GDM1 (cell line): ENCODE results near the gene ANKS1B.

Source experiments
- DNase-seq: peaks from one replicate; lab custom pipeline; 2025; lab: John Stamatoyannopoulos, UW

ANKS1B gene

DNA sequence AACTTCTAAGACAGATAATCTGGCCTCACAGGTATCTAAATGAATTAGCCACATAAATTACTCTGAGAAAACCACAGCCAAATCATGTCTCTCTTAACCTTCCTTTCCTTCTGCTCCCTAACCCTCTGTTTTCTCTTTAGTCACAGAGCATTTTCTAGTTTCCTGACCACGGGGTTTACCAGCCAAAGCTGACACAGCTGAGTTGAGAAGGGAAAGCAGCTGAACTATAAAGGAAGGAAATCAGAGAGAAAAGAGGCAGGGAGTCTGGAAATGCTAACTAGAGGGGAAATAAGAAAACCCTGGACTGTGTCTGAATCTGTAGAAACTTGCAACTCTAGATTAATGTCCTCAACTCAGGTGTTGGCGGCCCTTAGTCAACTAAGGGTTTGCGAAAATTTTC, 24.4 kb downstream of the ANKS1B start:
- DNase-seq = no peak

DNA sequence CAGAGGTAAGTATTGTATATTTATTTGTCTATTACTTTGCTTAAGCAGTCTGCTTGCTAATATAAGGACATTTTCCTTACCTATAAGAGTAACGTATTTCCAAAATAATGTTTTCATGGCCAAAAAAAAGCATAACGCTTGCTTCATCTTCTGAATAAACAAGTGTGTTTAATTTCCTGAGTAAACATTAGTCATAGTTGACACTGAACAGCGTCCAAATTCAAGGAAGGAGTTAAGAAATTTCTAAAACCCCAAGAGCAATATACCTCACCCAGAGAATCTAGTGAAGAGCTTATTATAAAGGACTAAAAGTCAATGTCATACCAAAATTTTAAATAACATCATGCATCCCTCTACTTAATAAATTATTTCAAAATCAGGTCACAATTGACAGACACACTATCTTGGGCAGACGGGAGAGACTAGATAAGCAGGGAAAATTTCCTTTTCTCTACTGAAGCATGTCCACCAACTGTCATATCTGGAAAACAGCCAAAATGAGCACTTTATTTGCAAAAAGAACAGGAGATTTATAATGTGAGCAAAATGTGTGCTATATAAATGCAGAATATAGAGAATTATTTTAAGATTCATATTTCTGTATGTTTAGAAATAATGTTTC, 25.1 kb downstream of the ANKS1B start:
- no peak for DNase-seq

DNA sequence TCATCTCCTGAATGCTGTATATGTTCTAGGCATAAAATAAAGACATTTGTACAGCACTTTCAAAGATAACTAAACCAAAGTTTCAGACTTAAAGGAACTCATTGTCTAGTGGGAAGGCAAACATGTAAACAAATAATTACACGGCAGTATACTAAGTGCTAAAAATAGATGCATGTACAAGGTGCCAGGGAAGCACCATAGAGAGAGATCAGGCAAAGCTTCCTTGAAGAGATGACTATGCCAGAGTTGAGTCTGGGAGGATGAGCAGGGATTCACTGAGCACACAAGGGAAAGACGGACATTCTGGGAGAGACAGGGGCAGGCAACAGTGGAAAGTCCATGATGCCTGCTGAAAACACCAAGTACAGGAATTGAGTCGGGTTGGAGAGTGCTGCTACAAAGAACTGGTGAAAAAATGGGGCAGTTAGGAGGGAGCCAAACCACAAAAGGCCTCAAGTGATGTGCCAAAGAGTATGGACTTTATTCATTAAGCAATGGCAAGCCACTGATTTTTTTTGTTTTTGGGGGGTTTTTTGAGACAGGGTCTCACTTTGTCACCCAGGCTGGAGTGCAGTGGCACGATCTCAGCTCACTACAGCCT, 26.8 kb downstream of the ANKS1B start:
- no peak for DNase-seq

DNA sequence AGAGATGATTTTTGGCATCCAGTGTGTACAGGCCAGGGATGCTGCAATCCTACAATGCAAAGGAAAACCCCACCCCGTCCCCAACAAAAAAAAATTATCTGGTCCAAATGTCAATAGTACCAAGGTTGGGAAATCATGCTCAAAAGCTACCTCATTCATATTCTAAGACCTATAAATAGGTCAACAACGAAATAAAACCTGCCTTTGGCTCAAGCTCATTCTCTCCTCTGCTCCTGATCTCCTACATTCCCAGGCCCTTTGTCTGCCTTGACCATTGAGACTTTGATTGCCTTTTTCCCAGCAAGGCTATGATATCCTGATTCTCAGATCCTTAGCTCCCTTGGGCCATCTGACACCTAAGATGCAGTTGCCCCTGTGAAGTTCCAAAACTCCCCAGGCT, 30.0 kb downstream of the ANKS1B start:
- no peak for DNase-seq

DNA sequence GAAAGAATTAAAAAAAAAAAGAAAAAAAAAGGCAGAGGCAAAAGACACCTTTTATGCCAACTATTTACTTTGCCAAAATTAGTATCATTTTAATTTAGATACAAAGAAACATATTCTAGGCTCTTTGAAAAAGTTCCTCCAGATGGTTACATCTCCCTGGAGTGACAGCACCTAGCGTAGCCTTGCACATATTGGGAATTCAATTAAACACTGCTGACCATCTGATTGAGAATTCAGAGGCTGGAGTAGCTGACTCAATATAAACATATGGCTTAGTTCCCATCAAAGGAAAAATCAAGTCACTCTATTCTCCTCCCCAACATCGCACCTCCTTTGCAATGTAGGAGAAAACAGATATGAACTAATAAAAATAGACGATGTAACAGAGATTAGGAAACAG, 36.4 kb downstream of the ANKS1B start:
- no peak for DNase-seq

DNA sequence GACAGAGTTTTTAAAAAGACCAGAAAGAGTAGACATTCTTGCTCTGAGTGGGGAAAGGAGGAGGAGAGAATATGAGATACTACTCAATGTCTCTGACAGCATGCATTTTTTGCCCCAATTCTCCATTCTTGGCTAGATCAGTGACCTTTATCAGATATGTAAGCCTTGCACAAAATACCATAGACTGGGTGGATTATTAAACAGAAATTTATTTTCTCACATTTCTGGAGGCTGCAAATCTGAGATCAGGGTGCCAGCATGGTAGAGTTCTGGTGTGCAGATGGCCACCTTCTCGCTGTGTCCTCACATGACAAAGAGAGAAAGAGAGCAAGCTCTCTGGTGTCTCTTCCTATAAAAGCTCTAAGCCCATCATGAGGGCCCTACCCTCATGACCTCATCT, 38.6 kb downstream of the ANKS1B start:
- DNase-seq = no peak

DNA sequence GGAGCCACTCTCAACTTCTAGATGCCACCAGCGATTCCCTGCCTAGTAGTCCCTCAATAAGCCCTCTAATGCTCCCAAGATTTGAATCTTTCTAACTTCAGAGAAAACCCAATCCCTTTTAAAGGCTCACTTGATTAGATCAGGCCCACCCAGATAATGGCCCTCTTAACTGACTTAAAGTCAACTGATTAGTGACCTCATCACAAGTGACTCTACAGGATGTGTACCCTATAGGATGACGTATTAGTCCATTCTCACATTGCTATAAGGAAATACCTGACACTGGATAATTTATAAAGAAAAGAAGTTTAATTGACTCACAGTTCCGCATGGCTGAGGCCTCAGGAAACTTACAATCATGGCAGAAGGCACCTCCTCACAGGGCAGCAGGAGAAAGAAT, 49.1 kb downstream of the ANKS1B start:
- no peak for DNase-seq

DNA sequence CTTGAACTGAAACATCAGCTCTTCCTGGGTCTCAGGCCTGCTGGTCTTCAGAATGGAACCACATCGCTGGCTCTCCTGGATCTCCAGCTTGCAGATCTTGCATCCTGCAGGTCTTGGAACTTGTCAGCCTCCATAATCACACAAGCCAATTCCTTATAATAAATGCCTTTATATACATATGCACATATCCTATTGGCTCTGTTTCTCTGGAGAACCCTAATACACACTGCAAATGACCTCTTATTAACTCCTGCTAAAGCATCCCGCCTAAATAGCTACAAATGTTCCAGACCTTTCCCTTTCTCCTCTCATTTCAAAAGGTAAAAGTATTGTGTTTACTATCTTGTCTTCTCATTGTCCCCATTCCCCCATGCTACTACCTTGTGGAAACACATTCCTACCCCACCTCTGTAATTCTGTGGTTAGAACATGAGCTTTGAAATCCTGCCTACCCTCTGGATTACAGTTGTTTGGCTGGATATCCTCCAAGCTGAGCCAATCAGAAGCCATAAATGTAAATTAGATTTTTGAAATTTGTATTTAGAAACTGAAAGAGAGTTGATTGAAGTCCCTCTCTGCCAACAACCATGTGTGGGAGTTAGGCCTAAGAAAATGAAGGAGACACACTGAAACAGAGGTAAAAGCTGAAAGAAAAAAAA, 58.1 kb downstream of the ANKS1B start:
- no peak for DNase-seq

DNA sequence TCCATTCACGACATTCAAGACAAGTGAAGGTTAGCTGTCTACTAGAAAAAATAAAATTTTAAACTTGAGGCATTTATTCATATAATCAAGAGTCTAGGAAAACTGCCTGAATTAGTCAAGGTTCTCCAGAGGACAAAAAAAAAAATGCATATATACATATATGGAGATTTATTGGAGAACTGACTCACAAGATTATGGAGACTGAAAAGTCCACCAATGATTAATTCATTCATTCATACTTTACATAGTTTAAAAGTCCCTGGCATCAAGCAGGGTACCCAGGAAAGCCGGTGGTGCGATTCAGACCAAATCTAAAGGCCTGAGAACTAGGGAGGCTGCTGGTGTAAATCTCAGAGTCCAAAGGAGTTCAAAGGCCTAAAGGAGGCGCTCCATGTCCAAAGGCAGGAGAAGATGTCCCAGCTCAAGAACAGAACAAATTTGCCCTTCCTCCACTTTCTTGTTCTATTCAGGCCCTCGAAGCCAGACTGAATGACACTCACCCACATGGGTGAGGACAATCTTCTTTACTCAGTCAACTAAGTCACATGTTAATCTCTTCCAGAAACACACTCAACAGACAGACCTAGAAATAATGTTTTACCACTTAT, 64.3 kb downstream of the ANKS1B start:
- DNase-seq = no peak

DNA sequence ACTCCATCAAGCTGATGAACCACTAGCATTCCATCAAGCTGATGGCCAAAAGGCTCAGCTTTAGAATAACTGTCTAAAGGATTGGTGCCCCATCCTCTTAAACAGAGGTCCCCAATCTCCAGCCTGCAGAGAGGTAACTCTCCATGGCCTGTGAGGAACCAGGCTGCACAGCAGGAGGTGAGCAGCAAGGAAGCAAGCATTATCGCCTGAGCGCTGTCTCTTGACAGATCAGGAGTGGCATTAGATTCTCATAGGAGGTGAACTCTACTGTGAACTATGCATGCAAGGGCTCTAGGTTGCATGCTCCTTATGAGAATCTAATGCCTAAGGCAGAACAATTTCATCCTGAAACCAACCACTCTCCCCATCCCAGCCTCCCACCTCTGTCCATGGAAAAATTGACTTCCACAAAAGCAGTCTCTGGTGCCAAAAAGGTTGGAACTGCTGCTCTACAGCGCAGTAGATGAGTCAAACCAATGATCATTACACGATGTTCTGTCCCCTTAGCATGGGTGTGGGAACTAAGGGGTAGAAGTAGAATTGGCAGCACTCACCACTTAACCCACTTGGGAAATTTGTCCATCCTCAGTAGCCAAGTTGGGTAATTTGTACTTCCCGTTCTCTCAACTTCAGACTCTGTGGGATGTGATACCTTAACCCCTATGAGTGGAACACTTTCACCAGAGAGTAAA, 66.9 kb downstream of the ANKS1B start:
- no peak for DNase-seq

DNA sequence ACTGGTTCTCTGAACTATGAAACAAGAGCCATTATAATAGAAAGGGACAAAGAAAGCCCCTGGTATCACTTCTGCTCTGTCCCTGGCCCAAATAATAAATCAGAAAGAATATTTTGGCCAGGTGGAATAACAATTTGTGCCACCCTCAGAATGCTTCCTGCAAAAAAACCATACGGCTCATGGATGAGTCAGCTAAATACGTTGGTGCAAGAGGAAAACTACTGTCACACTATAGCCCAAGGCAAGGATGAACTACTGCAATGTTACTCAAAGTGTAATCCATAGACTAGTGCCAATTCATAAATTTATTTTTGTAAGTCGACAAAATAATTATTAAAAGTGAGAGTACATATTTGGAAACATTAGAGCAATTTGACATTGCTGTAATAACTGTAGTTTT, 68.2 kb downstream of the ANKS1B start:
- no peak for DNase-seq

DNA sequence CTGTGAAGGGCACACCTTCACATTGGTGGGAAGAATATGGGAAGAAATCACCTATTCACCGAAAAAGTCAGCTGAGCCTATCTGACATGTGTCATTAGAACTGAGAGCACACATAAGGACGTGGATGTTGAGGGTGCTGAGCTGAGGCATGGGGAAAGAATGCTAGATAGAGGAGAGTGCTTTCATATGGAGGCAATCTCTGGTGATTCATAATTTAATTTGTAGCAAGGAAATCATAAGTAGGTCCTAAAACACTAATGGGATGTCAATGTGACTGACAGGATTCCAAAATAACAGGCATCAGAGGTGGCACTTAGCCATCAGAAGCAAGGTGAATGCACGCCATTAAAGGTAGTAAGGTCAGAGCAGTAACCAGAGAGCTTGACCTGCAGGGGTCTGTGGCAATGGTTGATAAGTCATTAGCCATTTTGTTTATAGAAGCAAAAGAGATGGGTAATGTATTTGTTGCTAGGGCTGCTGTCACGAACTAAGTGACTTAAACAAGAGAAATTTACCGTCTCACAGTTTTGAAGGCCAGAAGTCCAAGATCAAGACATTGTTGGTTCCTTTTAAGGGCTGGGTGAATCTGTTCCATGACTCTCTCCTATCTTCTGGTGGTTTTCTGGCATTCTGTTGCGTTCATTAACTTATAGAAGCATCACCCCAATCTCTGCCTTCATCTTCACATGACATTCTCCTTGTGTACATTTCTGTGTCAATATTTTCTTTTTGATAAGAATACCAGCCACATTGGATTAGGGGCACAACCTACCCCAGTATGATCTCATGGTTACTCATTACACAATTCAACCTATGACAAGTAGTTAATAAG, 69.3 kb downstream of the ANKS1B start:
- no peak for DNase-seq

DNA sequence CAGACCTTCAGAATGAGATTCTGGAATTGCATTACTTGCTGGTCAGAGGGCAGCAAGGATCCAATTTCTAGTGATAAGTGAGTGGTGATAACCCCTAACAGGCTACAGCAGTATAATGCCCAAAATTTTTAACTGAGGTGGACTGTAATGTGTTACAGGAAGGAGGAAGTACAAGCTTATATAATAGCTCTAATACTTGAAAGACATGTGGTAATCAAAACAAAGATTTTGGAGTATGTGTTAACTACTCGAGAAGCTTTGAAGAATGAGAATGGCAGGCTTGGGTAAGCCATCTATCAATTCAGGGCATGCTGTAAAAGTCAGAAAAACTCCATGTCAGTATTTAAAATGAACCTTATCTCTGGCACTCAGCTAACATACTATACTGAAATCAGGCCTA, 70.5 kb downstream of the ANKS1B start:
- DNase-seq = no peak

DNA sequence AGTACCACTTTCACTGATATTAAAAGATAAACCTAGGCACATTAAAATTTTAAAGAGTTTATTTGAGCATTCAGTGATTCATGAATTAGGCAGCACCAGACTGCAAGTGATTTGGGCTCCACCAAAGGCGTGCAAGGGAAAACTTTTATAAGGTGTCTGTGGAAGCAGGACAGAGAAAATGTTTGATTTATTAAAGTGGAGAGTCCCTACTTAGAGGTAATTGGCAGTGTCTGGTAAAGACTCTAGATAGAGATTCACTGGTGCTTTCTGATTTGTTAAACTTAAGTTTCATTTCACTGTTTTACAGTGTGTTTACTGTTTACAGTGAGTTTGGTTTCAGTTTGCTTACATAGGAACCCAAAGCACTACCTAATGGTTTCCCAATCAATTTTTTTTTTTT, 72.8 kb downstream of the ANKS1B start:
- DNase-seq = no peak

DNA sequence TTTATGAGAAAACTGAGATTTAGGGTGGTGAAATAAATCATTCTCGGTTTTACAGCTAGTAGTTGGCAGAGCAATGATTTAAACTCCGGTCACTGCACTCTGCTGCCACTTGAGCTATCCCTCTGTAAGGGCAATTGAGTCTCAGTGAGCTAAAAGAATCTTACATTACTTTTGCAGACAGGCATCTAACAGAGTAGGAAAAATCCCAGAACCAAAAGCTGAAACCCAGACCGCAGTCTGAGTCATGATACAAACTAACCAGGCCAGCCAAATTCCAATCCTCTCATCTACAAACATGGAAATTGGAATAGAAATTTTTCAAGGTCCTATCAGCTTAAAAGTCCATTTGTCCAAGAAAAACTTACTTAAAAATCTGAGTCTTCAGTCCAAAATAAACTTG, 73.7 kb downstream of the ANKS1B start:
- no peak for DNase-seq

DNA sequence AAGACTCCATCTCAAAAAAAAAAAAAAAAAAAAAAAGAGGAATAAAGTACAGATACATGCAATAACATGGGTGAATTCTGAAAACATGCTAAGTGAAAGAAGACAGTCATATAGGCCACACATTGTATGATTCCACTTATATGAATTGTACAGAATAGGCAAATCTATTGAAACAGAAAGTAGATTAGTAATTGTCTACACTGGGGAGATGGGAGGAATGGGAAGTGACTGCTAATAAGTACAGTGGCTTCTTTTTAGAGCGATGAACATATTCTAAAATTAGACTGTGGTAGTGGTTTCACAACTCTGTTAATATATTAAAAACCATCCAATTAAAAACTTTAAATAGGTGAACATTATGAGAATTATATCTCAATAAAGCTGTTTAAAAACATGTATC, 74.4 kb downstream of the ANKS1B start:
- no peak for DNase-seq

DNA sequence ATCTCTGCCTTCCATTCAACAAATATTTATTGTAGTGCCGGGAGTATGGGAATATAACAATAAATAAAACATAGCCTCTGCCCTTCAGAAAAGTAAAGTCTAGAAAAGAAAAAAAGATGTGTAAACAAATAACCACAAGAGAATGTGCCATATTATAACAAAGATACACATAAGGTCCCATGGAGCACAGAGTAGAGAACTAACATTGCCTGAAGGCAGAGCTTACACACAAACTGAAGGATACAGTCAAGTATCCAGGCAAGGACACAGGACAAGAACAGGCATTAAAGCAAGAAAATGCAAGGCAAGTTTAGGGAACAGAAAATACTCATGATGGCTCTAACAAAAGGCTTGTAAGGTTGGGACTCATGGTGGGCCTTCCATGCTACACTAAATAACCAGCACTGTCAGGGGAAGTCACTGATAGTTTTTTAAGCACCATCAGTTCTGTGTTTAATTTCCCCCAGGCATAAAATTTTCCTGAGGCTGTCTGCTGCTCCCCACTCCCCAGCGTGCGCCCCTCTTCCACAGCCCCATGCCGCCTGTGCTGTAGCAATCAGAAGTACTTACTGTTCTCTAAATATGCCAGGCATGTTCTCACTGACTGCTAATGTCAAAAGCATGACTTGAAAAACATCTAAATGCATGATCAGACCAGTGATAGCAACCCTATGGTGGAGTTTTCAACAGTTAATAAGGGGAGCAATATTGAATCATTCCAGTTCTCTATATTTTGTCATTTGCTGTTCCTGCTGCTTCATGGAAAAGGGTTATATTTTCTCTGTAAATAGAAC, 77.8 kb downstream of the ANKS1B start:
- DNase-seq = no peak

DNA sequence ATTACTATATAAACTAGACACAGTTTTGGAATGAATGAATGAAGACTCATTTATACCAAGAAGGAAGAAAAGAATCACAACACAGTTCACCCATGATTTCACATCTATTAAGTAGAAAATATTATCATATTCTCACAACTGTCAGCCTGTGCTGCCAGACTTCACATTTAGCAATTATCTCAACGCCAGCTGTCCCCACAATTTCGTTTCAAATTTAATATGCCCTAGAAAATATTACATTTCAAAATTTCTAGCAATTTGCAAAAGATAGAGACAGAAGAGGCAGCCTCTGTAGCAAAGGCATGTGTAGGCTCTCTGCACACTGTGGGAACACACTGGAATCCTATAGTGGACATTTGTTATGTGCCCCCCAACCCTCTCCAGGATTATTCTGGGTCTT, 83.6 kb downstream of the ANKS1B start:
- no peak for DNase-seq

DNA sequence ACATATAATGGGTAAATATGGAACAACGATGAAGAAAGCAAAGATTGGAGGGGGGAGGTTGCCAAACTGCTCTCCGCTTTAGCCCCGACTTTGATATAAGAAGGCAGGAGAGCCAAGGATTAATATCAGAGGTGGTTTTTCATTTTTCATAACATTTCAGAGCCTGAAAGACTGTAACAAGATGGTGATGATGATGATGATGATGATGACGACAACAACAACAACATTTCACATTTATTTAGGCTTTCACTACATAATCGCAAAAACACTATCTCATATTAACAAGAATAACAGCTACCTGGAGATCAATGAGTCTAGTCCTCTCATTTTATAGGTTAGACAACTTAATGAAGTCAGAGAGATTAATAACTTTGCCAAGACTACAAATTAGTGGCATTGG, 86.1 kb downstream of the ANKS1B start:
- no peak for DNase-seq

DNA sequence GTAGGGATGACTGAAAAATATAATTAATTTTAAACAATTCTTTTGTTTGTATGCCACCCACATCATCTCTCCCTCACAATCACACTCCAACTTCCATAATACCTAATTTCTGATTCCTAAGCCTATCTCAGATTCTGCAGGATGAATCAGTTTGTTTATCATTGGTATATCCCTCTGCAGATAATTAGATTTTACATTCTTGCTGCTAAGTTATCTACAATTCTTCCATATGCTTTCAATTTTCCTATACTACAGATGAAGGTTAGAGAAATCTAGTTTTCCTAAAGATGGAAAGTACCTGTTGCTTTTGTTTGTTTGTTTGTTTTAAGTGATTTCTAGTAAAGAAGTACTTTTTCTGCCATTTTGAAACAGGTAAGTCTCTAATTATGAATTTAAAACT, 105.3 kb downstream of the ANKS1B start:
- no peak for DNase-seq

DNA sequence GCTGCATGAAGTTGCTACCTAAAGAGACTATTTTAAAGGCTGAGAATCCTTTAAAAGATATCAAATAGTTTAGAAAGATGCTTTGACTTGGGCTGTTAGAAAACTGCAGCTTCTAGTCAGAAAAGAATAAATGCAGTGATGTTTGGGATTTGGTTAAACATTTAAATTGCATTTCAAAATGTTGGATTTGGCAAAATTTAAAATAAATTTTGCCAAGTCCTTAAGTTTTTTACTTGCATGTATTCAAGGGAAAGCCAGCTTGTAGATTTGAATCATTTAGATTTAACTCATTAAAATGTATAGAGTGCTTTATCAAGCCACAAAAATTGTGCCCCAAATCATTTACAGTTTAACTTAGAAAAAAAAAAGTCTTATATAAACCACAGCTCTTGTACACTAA, 109.7 kb downstream of the ANKS1B start:
- DNase-seq = no peak
